Stimulated activated CD4-positive, alpha-beta T cell treated with anti-CD3 and anti-CD28 coated beads, Interleukin-12 subunit alpha, Interleukin-12 subunit beta, amount 100 ng/mL, for 24 hours (primary cell): Measurements from ENCODE around the gene CPNE4.
"Not testable (repeated sequence)": the region's sequence is repeated elsewhere in the genome, so short reads cannot be mapped to it uniquely, and the experiment has no call there.

Experiments used
- DNase-seq, 2 experiments: peaks; one replicate each; pipeline ENCODE4 v3.0.0-alpha.2; 2020; ENCODE audit warnings: low read depth in 2 of 2

CPNE4 gene

GRCh38 chr3:132016061-132017041 is 18.5 kb downstream of the CPNE4 start:
- no peak for DNase-seq

DNA sequence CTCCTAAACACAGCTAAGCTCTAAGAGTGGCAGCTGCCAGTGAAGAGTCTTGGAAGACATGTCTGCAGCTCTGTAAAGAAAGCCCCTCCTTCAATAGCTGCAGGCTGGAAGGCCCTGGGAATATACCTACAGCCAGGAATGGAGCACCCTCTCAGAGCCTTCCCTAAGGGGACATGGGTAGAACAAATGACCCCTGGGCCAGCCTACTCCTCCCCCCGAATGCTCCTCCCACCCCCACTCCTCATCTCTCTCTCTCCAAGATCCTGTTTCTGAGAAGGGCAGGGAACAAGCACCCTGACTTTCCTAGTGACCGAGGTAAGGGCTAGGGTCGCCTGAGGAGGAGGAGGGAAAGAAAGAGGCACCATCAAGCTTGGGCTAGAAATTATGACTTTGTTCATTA is 20.7 kb downstream of the CPNE4 start:
- DNase-seq, result no peak

DNA sequence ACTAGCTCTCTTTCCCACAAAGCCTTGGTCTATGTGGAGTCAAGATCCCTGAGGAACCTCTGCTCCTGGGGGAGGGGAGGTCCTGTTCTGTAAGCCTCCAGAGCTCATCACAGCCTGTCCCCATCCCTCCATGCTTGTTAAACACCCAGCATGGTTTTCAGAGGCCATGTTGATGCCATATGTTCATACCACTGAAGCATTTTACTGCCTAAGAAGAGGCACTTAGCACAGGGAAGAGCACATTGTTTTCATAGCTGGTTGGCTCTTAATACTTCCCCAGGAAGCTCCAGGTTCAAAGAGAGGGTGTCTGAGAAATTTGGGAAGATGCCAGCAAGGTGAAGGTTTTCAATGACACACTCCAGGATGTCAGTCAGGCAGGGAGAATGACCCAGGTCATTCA is 25.6 kb downstream of the CPNE4 start:
- DNase-seq, result no peak

DNA sequence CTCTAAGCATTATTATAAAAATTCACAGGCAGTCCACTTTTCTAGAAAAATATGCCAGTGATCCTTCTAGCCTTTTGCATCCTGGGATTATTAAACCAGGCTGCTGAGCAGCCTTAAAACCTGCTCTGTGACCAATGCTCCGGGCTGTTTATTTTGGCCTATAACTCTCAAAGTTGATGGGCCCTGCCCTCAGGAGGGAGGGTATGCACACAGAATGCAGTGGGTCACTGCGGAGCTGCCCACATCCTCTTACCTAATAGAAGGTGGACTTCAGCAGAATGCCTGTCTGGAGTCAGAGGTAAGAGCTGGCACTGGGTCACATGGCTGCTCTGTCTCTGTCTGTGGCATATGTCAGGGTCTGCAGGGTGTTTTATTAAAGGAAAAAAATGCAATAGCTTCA is 26.0 kb downstream of the CPNE4 start:
- no peak for DNase-seq

DNA sequence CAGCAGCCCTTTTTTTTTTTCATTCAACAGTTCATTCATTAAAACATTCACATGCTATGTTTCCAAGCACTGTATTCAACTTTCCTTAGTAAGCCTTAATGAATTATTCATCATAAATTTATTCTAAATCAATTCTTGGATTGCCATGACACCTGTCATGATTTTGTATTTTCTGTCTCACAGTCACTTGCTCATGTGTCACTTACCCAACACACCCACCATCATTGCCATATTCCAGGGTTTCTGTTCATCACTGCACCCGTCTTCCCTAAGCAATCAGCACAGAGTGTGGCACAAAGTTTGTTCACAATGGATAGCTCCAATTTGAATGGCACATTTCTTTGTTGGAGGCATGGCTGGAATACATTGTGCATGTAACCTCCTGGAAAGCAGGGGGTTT is 27.2 kb downstream of the CPNE4 start:
- DNase-seq, result no peak

DNA sequence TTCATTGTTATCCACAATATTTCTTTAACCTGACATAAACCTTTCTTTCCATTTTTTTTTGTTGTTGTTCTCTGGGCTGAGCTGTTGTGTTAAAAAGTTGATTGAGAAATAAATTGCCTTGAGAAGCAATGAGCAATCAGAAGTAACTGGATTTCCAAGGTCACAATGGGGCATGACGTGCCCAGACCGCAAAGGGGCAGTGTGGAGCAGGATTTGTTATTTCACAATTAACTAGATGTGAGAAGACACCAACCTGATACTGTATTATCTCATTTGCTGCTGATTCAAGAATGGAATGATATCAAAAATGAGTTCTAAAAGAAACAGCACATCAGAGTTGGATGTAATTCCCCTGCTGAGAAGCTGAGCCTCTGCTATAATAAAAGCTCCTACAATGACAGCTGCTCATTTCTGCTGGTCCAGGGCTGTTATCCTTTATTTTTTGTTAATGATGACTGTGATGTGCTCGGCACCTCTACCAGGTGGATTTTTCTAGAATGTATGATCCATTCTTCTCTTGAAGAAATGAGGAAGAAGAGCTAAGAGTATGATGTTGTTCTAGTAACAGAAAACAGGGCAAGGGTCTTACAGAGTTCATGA is 28.1 kb downstream of the CPNE4 start:
- DNase-seq, result peak in 1 of 2 experiments; percentile 11

DNA sequence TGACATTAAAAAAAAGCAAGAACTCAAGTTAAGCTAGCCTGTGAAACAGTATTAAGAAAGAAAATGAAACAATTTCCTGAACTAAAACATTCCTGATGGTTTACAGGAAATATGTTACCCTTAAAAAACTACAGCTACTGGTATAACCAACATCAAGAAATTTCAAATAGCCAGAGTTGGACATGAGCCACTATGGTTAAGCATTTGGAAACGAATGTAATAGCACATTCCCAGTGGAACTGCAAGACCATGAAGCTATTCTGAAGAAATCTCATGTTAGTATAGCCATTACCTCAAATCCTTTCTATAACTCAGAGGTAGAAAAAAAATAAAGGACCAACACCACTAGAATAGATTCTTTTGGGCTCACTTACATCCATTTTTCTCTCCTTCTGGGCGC is 30.2 kb downstream of the CPNE4 start:
- no peak for DNase-seq

GRCh38 chr3:132003685-132004084 is 31.1 kb downstream of the CPNE4 start:
- no peak for DNase-seq

- DNase-seq, result no peak
These were observed 32.8 kb downstream of the CPNE4 start for GRCh38 chr3:132001999-132002398.

GRCh38 chr3:132001036-132001435 is 33.8 kb downstream of the CPNE4 start:
- no peak for DNase-seq

- DNase-seq, result no peak
These were observed 36.8 kb downstream of the CPNE4 start for GRCh38 chr3:131998027-131998426.

DNA sequence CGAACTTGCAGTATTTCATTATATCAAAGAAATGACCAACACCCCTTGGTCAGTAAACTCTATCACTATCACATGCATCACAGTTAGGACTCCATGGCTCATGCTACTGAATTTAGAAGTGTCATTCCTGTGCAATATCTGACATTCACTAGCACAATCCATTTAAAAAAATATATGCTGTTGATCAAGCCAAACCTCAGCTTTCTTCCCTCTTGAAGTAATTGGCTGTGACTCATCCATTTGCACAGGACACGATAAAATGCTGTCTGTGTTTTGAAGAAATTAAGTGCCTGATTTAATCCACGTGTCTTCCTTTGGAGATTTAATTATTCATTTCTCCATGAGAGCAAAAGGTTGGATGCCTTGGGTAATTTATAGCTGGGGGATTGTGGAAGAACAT is 38.9 kb downstream of the CPNE4 start:
- DNase-seq, result no peak

GRCh38 chr3:131989318-131989717 is 45.5 kb downstream of the CPNE4 start:
- DNase-seq, result no peak

DNA sequence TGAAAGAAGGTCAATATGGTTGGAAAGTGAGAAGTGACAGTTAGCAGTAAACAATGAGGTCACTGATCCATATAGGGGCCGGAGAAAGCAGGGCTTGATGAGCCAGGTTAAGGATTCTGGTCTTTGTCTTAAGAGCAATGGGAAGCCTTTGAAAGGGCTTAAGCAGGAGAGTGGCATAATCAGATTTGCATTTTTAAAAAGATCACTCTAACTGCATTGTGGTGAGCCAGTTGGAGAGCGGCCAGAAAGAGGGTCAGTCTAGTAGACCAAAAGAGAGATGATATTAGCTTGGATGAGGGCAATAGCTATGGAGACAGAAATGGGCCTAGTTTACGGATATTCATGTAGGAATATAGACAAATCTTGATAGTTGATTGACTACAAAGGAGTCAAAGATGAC is 46.6 kb downstream of the CPNE4 start:
- no peak for DNase-seq

DNA sequence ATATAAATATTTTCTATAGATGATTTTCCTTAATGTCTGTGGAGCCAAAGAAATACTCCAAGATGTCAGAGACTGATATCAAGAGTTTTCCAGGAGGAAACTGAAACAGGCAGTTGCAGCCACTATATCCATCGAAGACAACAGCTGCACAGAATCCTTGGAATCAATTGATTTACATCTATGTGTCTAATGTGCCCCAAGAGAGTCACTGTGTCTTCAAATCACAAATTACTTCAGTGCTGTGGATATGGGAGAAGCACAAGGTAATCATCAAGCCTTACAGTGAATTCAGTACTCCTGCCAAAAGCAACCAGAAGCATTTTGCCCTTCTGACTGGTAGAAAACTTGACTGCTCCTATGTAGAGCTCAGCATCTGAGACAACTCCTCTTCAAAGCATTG is 51.1 kb downstream of the CPNE4 start:
- DNase-seq, result no peak

GRCh38 chr3:131981323-131981722 is 53.5 kb downstream of the CPNE4 start:
- DNase-seq, result no peak

- no peak for DNase-seq
These were observed 58.4 kb downstream of the CPNE4 start for GRCh38 chr3:131976448-131976847.

DNA sequence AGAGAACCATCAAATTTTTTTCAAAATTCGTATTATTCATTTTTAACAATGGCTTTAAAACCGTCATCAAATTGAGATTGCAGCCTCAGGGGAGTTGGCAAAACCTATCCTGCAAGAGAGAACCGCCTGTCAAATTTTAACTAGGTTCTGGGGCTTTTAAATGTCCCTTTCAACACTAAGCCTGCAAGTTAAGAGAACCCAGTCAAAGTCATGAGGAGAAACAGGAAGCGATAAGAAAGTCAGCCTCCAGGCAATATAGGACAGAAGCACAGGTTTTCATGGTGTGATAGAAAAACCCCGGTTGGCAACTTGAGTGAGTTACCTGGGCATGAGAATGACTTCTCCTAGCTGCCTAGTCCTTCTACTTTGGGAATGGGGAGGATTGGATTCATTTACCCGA is 59.8 kb downstream of the CPNE4 start:
- no peak for DNase-seq

- no peak for DNase-seq
These were observed 61.1 kb downstream of the CPNE4 start for GRCh38 chr3:131973731-131974130.

DNA sequence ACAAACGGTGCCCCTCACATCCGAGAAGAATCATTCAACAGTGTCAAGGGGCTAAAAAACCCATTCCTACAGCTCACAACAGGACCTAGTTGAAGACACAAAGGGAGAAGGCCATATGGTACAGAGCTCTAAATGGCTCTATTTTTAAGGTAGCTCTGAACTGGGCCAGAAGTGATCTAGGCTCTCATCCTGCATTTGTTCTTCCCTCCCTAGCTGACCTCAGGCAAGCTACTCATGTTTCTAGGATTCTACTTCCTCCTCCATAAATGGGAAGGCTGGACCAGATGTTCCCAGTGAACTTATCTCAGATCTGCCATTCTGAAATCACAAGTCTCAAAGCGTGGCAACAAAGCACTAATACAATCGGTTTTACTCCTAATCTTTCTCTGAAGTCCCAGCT is 62.3 kb downstream of the CPNE4 start:
- no peak for DNase-seq

DNA sequence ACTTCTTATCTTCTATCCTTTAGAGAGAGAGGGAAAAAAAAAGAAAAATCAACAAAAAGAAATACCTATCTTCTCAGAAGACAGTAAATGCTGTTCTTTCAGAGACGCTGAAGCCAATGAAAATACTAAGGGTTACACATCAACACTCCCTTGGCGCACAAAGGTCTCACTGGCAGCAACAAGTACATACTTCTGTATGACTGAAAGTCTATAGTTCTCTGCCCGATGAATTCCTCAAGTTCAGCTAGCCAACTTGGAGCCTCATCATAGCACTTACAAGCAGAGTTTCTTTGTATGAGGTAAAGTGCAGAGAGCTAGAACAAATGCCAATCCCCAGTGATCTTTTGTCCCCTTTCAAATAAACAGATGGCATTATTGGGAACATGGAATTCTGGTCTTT is 62.7 kb downstream of the CPNE4 start:
- no peak for DNase-seq

GRCh38 chr3:131963442-131963841 is 71.4 kb downstream of the CPNE4 start:
- not testable (repeated sequence) for DNase-seq

GRCh38 chr3:131962982-131963381 is 71.8 kb downstream of the CPNE4 start:
- DNase-seq, result no peak
